ENCODE data around the gene DAP.
"Not testable (repeated sequence)": the region's sequence is repeated elsewhere in the genome, so short reads cannot be mapped to it uniquely, and the experiment has no call there.

DAP gene

DNA sequence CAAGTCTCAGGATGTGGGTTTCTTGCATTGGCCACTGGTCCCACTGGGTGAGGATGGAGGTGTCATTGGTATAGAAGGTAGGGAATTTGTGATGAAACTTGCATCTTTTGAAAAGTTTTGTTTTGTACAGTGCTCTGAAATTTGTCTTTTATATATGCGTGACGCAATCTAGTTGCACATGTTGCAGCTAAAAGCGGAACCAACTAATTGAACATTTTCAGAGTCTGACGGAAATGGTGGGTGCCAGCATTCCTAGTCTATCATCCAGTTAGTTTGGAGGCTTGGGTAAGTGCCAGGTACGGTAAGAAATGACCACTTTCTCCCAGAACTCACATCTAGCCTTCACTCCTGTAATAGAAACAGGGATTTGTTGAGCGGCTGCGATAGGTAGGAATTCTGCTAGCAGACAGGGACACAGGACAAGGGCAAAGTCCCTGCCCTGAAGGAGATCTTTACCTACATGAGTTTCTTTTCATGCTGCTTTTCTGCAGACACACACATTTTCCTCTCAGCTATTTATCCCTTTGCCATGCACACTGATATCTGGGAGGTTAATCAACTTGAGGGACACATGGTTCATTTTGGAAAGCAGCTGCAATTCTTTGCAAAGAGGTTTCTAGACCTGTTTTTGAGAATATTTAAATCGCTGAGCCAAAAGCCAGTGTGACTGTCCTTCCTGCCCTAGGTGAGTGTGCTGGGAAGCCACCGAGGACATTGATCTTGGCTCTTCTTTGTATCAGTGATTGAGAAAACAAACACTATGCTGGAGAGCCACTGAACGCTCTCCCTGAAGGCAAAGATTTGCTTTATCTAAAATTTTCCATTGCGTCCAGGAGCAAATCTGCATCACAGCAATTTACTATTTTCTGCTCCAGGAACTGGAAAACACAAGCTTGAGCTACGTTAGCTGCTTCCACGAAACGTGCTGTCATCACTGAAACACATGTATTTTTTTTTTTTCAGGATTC is 89.7 kb downstream of the DAP start:
- no peak for DNase-seq

DNA sequence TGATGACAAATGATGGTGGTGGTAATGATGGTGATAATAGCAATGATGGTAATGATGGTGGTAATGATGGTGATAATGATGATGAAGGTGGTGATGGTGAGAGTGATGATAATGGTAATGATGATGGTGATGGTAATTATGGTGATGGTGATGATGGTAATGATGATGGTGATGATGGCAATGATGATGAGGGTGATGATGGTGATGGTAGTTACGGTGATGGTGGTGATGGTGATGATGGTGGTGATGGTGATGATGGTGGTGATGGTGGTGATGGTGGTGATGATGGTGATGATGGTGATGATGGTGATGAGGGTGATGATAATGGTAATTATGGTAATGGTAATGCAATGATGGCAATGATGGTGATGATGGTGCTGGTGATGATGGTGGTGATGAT is 91.1 kb downstream of the DAP start:
- no peak for DNase-seq

DNA sequence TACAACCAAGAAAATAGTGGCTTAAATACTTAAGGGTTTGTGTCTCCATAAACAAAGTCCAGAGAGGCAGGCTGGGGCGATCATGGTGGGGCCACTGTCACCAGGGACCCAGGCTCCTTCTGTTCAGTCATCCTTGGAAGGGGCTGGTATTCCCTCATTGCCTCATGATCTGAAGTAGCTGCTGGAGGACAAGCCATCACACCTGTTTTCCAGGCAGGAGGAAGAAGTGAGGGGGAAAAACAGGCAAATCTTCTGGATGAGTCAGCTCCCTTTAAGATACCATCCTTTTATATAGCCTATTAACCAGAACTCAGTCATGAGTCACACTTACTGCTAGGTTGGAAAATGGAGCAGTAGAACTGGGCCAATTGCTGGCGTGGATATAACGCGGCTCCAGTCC is 92.3 kb downstream of the DAP start:
- no peak for DNase-seq

DNA sequence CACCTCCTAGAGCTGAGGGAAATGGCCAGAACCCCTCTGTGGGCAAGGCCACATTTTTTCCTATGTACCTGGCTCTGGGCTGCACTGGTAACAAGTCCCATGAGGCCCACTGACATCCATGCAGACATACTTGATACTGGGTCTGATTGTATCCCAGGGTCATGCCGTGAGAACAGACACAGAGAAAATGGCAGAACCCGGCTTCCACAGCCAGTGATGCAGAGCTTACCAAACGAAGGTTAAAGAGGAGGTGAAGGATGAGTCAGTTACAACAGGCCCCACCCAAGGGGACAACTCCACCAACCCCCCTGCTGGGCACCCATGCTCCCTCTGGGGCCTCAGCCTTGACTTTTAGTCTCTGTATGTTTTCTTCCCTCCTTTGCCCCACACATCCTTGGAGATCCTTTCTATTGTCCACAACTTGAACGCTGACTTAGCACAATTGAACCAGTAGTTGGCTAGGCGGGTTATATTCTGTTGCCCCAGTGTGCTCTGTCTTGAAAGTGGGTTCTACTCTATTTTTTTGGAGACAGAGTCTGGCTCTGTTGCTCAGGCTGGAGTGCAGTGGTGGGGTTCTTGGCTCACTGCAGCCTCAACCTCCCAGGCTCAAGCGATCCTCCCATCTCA is 93.5 kb downstream of the DAP start:
- no peak for DNase-seq

DNA sequence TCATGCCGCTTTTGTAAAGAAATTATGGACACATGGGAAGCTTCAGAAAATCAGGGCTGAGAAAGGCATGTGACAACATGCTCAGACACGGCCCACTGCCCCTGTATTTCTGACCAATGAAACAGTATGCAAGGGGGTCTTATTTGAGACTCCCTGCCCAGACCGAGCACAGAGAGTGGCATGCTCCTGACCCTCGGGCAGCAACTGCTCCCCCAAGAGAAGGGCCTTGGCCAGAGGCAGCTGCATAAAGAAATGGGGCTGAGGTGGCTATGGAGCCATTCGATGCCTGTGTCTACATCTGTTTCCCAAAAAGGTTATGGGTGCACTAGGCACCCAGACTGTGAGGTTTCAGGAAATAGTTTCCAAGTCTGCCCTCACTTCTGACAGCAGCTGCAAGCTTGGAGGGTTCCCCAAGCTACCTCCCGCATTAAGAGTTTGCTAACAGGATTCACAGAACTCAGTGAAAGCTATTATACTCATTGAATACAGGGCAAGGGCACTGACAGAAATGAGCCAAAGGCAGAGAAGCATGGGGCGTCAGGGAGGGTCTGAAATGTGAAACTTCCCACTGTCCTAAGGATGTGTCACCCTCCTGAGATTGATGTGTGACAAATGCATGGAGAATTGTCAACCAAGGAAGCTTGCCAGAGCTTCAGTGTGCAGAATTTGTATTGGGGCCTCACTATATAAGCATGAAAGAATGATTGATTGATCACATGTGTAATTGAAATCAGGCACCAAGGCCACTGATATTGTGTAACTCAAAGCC is 94.3 kb downstream of the DAP start:
- no peak for DNase-seq

DNA sequence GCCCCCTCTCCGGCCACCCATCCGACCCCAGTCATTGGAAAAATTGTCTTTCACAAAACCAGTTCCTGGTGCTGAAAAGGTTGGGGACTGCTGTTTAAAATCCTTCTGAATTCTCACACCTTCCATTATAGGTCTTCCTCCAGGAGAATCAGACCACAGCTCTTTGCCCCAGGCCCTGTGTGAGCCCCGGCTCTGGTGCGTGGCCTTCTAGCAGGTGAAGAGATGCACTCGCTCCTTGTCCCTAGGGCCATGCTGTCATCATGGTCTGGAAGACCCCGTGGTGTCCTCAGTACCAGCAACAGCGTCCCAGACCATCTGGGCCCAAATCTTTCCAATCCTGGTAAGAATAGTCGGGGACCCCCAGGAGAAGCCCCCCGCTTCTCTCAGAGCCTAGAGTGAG is 95.2 kb downstream of the DAP start:
- DNase-seq, result no peak

DNA sequence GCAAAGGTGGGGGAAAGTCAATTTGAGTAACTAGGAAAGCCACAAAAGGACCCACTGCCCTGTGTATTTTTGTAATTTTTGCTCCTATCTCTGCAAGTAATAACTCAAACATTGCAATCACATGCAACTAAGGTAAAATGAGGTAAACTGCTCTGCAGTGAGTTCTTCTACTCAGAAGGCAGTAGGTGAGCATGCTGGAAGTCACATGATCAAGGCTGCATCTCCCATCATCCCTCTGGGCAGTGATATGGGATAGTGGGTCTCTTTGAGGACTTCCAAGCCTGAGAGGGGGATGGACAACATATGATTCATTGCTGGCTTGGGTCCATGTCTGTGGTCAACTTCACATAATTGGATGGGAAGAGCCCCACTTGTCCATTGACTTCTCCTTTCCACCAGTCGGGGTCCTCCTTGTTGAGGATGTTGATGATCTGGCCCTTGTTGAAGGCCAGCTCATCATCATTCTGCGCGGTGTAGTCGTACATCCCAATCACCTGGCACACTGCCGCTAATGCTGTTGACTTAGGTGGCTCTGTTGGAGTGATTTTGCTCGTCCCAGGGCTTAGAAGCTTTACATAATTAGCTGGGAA is 96.8 kb downstream of the DAP start:
- not testable (repeated sequence) for DNase-seq

DNA sequence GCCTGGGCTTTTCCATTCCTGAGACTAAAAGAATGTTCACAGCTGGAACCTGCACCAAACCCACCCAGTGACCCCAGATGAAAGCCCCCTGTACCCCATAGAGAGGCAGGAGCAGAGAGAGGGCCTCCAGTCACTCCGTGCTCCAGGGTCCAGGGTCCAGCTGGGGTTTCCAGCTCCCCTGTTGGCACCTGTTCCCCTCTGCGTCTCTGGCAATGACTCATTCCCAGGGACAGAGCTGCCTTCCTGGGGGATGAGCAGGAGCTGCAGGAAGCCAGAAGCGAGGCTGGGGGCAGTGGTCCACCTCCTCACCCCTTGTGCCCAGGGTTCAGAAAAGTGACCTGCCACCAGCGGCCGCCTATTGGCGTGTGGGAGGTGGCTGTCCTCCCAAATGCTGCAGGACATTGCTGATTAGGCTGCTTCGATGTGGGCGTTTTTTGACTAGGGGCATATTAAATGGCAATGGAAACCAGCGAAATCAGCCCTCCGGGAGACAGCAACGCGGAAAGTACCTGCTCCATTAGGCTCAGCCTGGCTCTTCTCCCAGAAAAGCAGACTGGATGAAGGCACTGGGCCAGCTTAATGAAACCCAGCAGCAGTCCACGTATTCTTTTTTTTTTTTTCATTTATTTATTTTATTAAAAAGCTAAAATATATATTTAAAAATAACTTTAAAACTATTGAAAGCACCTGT is 97.4 kb downstream of the DAP start:
- DNase-seq, result no peak

DNA sequence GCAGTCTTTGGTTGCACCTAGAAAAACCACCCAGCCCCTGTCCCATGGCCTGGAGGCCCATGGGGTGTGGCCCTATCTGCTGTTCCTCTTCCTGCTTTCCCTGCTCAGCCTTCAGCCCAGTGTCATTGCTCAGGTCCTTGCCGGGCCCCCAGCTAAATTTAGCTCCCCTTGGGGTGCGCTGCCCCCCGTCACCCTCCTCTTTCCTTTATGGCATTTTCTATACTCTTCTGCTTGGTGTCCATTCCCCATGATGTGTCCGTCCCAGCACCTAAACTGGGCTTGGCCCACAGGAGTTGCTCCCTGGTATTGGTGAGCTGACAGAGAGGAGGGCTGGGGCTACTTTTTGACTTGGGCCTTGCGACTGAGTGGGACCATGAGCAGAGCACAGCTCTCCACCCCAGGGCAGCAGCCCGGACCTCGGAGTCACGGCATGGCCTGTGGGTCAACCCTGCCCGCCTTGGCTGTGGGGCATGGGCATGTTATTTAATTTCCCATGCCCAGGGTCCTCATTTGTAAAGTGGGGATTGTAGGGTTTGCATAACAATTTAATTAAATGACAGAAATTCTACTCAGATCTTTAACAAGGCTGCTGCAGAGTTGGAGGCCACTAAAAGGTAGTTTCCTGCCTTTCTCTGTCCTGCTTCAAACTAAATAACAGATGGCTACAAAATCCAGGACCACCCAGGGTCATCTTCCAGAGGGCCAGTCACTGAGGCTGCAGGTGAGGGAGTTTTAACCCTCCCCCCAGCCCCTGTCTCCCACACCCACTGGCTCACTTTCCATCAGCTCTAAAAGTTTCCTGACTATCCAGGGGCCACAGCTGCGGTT is 98.2 kb downstream of the DAP start:
- no peak for DNase-seq

DNA sequence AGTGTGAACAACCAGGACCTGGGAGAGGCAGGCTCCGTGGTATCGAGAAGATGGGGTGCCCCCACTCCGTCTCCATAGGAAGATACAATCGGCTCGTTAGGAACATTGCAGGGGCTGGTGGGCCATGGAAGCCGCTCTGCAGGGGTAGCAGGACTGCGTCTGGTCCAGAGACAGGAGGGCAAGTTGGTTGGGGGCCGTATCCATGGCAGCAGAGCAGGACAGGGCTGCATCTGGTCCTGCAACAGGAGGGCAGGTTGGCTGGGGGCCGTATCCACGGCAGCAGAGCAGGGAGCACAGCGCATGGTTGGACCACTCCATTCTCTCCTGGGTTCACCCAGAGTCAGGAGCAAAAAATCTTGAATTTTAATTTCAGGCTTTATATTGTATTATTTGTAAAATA is 99.0 kb downstream of the DAP start:
- DNase-seq, result no peak

DNA sequence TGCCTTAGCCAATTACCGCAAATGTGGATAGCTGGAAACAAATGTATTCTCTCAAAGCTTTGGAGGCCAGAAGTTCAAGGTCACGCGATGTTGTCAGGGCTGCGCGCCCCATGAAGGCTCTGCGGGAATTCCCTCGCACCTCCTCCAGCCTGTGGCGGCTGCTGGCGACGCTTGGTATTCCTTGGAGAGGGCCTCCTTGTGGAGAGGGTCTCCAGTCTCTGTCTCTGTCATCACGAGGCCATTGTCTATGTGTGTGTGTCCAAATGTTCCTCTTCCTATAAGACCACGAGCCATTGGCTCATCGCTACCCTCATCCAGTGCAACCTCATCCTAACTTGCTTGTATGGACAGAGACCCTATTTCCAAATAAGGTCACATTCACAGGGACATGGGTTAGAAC is 99.6 kb downstream of the DAP start:
- no peak for DNase-seq

DNA sequence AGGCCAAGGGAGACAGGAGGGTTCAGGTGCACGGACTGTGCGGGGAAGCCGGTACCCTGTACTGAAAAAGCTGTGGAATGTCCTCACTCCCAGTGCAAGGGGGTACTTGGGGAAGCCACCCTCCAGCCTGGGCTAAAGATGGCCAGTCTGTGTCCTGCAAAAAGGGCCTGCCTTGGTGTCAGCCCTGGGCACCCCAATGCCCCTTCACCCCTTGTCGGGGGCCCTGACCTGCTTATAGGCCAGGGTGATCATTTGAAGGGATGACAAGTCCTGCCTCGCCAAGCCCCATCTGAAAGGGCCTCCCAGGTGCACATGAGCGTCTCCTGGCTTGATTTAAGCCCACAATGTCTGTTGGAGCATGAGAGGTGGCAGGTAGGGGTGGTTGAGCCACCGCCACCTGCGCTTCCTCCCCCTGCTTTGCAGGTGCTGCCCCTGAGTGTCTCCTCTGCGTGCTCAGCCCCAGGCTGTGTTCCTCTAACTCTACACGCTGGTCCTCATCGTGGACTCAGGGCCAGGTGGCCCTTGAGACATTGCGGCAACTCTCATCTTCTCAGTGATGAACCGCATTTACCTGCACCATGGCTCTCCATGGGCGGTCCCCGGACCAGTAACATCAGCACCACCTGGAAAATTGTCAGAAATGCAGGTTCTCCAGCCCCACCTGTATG is 100.2 kb downstream of the DAP start:
- DNase-seq, result no peak

DNA sequence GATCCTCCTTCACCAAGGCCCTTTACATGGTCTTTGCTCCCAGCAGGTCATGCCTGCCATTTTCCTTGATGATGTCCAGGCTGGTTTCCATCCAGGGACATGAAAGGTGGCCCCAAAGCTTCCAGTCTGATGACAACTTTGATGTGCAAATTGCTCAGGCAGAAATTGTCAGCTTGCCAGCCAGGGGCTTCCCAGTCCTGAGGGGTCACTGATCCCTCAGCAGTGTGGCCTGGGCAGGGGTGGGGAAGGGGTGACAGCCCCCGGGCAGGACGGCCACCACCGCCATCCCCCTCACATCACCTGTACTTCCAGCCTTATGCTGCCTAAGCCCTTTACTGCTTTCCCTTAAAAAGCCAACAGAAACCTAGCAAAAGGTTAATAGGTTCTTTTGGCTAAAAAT is 100.9 kb downstream of the DAP start:
- DNase-seq, result no peak

DNA sequence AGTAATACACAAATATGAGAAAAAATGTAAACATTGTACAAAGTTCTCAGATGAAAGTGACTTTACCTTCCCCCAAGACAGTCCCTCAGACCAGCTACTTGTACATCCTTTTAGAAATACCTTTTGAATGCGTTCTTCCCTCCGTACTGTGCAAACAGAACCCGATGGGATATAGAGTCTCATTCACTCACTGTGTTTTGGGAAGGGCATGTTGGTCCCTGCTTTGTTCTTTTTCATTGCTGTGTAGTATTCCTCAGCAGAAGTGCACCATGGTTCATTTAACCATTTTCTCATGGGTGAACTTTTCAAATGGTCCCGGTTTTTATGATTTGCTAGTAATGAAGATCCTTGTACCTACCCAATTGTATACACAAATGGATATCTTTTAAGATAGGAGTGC is 102.8 kb downstream of the DAP start:
- no peak for DNase-seq

DNA sequence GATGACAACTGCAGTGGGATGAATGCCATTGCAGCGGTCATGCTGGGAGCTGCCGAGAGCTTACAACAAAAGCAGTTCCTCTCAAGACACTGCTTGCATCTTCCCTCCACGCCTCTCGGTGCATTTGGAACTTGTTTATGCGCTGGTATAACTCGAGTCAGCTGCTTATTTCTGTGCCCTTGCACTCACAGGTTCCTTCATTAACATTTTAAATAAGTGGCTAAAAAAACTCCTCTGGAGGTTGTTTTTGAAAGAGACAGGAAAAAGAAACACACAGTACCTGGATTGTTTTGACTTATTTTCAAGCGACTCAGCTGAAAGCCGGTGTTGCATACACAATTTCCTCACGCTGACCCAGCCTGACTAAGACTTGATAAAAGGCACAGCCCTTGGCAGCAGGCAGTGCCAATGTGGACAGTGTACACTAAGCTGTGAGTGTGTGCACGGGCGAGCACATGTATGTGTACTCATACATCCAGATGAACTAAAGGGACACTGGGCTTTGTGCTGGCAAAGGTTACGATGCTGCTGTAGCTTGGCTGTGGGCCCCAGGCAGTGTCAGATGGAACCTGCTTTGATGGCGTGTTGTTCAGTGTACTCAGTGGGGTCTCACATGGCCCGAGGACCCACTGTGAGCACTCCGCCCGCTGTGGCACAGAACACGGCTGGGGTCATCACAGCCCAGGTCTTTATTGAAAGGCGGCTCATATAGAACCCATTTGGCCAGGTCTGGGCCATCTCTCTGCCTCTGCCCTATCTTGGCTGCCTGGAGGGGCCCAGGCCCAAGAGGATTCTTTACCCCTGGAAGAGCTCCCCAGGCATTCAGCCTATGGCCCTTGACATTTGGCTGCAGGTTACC is 104.8 kb downstream of the DAP start:
- DNase-seq, result no peak

DNA sequence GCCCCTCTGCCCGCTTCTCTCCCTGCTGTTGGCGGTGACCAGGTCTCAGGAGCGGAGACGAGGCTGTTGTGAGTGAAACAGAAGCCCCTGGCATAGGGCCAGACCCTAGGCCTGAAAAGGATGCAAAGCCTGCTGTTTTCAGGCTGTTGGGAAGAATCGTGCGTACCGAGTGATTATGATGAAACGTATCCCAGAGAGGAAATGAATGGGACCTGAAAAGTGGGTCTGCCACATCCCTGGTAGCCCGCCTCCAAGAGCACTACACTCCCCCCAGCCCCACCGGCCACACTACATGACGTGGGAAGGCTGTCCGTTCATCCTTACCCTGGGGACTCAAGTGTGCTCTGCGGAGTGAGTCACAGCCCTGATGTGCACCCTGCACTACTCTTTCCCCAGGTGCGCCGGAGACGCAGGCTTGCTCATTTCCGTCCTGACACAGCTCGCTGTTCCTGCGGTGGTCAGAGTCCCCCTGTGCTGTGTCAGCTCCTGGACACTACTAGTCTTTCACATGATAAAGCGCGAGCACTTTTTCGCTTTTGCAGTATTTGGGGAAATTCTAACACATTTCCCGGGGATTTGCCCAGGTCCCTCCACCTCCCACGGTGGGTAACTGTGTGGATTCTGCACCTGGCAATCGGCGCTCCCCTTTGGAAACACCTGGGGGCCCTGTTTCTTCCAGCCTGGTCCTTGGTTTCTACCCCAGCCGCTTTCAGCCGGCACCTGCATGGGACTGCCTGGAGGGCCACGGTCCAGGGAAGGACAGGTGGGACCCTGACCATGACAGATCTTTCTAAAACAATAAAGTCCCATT is 105.7 kb downstream of the DAP start:
- no peak for DNase-seq

DNA sequence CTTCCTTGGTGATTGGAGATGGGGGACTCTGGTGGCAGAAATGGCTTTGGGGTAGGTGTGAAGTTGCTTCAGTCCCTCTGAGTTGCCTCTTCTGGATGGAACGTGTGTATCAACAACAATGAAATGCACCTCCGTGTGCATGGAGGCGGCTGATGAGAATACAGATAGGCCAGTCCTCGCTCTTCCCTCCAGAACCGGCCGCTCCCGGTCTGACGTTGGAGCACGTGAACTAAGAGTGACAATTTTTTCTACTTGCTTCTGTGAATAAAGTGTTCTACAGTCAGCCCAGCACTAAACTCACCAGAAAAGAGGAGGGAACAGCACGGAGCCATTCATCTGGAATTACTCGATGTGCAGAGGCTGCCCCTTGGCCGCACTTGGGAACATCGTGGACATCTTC is 106.5 kb downstream of the DAP start:
- DNase-seq, result no peak

DNA sequence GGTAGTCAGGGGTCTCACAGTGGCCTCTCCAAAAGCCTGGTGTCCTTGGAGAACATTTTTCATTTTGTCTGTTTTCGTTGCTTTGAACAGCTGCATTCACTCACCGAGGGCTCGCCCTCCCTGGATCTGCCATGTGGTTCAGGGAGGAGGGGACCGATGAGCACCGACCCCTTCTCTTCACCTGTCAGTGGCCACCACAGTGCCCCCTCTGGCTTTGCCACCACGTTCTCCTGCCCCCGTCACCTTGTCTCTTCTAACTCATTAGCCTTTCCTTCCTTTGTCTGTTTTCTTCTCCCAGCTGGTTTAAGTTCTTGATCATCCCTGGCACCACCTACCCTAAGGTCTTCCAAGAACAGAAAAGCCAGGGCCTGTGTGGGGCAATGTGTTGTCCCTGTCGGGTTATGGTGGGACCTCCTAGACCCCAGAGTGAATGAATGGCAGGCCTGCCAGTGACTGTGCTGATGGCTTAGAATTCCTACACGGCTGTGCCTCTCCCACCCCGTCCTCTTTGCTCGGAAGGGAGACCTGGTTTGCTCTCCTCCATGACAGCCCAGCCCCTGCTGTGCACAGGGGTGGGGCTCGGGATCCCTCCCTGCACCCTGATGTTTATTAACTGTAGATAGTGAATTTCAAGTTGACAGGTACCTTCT is 107.2 kb downstream of the DAP start:
- no peak for DNase-seq

DNA sequence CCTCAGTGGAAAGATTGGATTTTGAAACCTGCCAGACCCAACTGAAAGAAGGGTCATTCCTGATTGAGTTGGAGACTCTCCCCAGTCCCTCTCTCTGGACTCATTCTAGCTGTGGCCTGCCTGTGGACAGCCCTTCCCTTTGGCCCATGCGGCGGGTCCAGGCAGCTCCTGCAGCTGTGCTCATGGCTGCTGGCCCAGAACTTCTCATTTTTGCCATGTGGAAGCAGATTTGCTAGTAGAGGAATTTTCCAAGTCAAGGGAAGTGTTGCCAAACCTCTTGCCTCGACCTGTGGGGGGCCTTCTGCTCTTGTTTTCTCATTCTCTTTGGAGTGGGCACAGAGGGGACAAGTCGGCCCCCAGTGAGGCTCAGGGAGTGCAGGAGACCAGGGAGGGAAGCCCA is 108.0 kb downstream of the DAP start:
- DNase-seq, result no peak
